IMR-90 (cell line): ENCODE measurements around the gene CTDSP1. TPM values are rescaled to one million over a fixed set of nuclear protein-coding genes. Genes with fewer than 3 reads are reported as not detected.

Experiments
- ATAC-seq: fragments of 200-7000 bp; cut with Tn5 transposase; 2 replicates; pipeline ENCODE4 v1.9.1; 2020; ENCODE audit warnings: low read depth, mild to moderate bottlenecking, moderate library complexity
- BruUV-seq: library from RNA; stranded (reverse); fragments of 400-500 nt; replicated peaks from 2 replicates; lab custom pipeline; 2021; lab: Mats Ljungman, UMichigan
- CTCF ChIA-PET: fragments of 300-600 bp; formaldehyde crosslinking; extraction: SDS; loops from one replicate; lab custom pipeline; 2021; ENCODE audit warnings: antibody characterized with exemption; lab: Yijun Ruan, JAX
- POLR2A ChIA-PET: fragments of 300-600 bp; sonication (Branson Sonifier 250); formaldehyde crosslinking; loops from one replicate; lab custom pipeline; 2022; ENCODE audit warnings: antibody characterized with exemption; ENCODE audit not compliant: unreplicated experiment; lab: Charles Lee
- DNase-seq: peaks from one replicate; pipeline ENCODE4 v3.0.0; 2013
- H2AFZ ChIP-seq: replicated peaks from 2 replicates; pipeline ENCODE3; 2013; ENCODE audit warnings: low read length, mild to moderate bottlenecking; ENCODE audit not compliant: poor library complexity
- H2AK5ac ChIP-seq: 2 replicates; pipeline ENCODE4 v1.6.1; 2013; ENCODE audit warnings: low read depth, low read length, inconsistent platforms
- H2AK9ac ChIP-seq: replicated peaks from 2 replicates; pipeline ENCODE3; 2013; ENCODE audit warnings: mild to moderate bottlenecking, low read depth, low read length, moderate library complexity; ENCODE audit not compliant: poor library complexity
- H2BK120ac ChIP-seq: 2 replicates; pipeline ENCODE4 v1.6.1; 2013; ENCODE audit warnings: low read depth, low read length, inconsistent platforms
- H2BK15ac ChIP-seq: 3 replicates; pipeline ENCODE4 v1.6.1; 2013; ENCODE audit warnings: low read depth, low read length, inconsistent platforms
- H2BK20ac ChIP-seq: 2 replicates; pipeline ENCODE4 v1.6.1; 2013; ENCODE audit warnings: low read depth, mild to moderate bottlenecking, inconsistent platforms, low read length, moderate library complexity
- H2BK5ac ChIP-seq: 2 replicates; pipeline ENCODE4 v1.6.1; 2013; ENCODE audit warnings: mild to moderate bottlenecking, low read depth, low read length, inconsistent platforms; ENCODE audit not compliant: poor library complexity, severe bottlenecking
- H3K14ac ChIP-seq: replicated peaks from 2 replicates; pipeline ENCODE4 v1.6.1; 2013; ENCODE audit warnings: low read depth, low read length, inconsistent platforms
- H3K18ac ChIP-seq: 2 replicates; pipeline ENCODE4 v1.6.1; 2013; ENCODE audit warnings: low read depth, low read length, control low read depth
- H3K23ac ChIP-seq: 2 replicates; pipeline ENCODE4 v1.6.1; 2013; ENCODE audit warnings: low read depth, low read length, inconsistent platforms
- H3K27ac ChIP-seq: 2 replicates; pipeline ENCODE4 v1.5.1; 2013; ENCODE audit warnings: mild to moderate bottlenecking, control low read depth, low read length; ENCODE audit not compliant: insufficient read depth
- H3K27me3 ChIP-seq: 2 replicates; pipeline ENCODE4 v1.6.1; 2013; ENCODE audit warnings: low read length; ENCODE audit not compliant: control insufficient read depth, insufficient read depth
- H3K36me3 ChIP-seq: 2 replicates; pipeline ENCODE4 v1.6.1; 2013; ENCODE audit warnings: low read length, mixed read lengths; ENCODE audit not compliant: control insufficient read depth, insufficient read depth
- H3K4ac ChIP-seq: 2 replicates; pipeline ENCODE4 v1.6.1; 2013; ENCODE audit warnings: low read depth, low read length, inconsistent platforms
- H3K4me1 ChIP-seq: 2 replicates; pipeline ENCODE4 v1.6.1; 2013; ENCODE audit warnings: low read length, mixed read lengths; ENCODE audit not compliant: control insufficient read depth, insufficient read depth
- H3K4me2 ChIP-seq: 2 replicates; pipeline ENCODE4 v1.6.1; 2013; ENCODE audit warnings: low read depth, mild to moderate bottlenecking, control low read depth, low read length, moderate library complexity
- H3K4me3 ChIP-seq: 2 replicates; pipeline ENCODE4 v1.5.1; 2013; ENCODE audit warnings: low read depth, mild to moderate bottlenecking, control low read depth, low read length, moderate library complexity; ENCODE audit not compliant: insufficient read depth
- H3K56ac ChIP-seq: 2 replicates; pipeline ENCODE4 v1.6.1; 2013; ENCODE audit warnings: low read length, inconsistent platforms; ENCODE audit not compliant: insufficient read depth; ENCODE audit errors: extremely low read depth
- H3K79me1 ChIP-seq, 2 experiments: 2 replicates each; pipeline ENCODE4 v1.6.1; 2013; ENCODE audit warnings: low read length in 2 of 2, inconsistent platforms in 1 of 2, low read depth in 1 of 2
- H3K9ac ChIP-seq: 2 replicates; pipeline ENCODE4 v1.6.1; 2013; ENCODE audit warnings: low read depth, low read length, control low read depth
- H3K9me1 ChIP-seq: 2 replicates; pipeline ENCODE4 v1.6.1; 2013; ENCODE audit warnings: low read length, inconsistent platforms; ENCODE audit not compliant: insufficient read depth
- H3K9me3 ChIP-seq: 2 replicates; pipeline ENCODE4 v1.6.1; 2013; ENCODE audit warnings: low read length; ENCODE audit not compliant: control insufficient read depth, insufficient read depth
- H4K20me1 ChIP-seq: 2 replicates; pipeline ENCODE4 v1.6.1; 2013; ENCODE audit warnings: low read length, inconsistent platforms; ENCODE audit not compliant: insufficient read depth
- H4K5ac ChIP-seq: 2 replicates; pipeline ENCODE4 v1.6.1; 2013; ENCODE audit warnings: mild to moderate bottlenecking, low read depth, low read length, control low read depth
- H4K8ac ChIP-seq, 2 experiments: 2 replicates each; pipeline ENCODE4 v1.6.1; 2013; ENCODE audit warnings: low read depth in 2 of 2, low read length in 2 of 2, control low read depth in 1 of 2, inconsistent platforms in 1 of 2
- H4K91ac ChIP-seq: 2 replicates; pipeline ENCODE4 v1.6.1; 2013; ENCODE audit warnings: low read depth, low read length, inconsistent platforms; ENCODE audit not compliant: insufficient read depth
- BHLHE40 ChIP-seq: fragments of 150-350 bp; IDR thresholded peaks from 2 replicates; pipeline ENCODE4 v1.6.1; 2016; ENCODE audit warnings: mild to moderate bottlenecking, low read depth, low read length
- CEBPB ChIP-seq: IDR thresholded peaks from 2 replicates; pipeline ENCODE4 v1.6.1; 2012; ENCODE audit warnings: low read depth, low read length, improper control_type of control experiment
- CHD1 ChIP-seq: IDR thresholded peaks from 2 replicates; pipeline ENCODE4 v1.6.1; 2012; ENCODE audit warnings: low read depth, low read length, improper control_type of control experiment
- FOS ChIP-seq: fragments of 150-350 bp; IDR thresholded peaks from 2 replicates; pipeline ENCODE4 v1.6.1; 2016; ENCODE audit warnings: low read depth, low read length
- MAFK ChIP-seq: IDR thresholded peaks from 2 replicates; pipeline ENCODE4 v1.6.1; 2012; ENCODE audit warnings: low read depth, low read length, improper control_type of control experiment
- MAZ ChIP-seq: IDR thresholded peaks from 2 replicates; pipeline ENCODE4 v1.6.1; 2012; ENCODE audit warnings: low read depth, mild to moderate bottlenecking, low read length, improper control_type of control experiment, moderate library complexity, borderline replicate concordance
- MXI1 ChIP-seq: IDR thresholded peaks from 2 replicates; pipeline ENCODE4 v1.6.1; 2012; ENCODE audit warnings: low read depth, mild to moderate bottlenecking, low read length, moderate library complexity, borderline replicate concordance
- NFE2L2 ChIP-seq: fragments of 150-350 bp; IDR thresholded peaks from 2 replicates; pipeline ENCODE4 v1.6.1; 2016; ENCODE audit warnings: low read depth, mild to moderate bottlenecking, low read length
- POLR2A ChIP-seq: IDR thresholded peaks from 2 replicates; pipeline ENCODE4 v1.6.1; 2012; ENCODE audit warnings: mild to moderate bottlenecking, low read depth, low read length
- RAD21 ChIP-seq: IDR thresholded peaks from 2 replicates; pipeline ENCODE4 v1.6.1; 2012; ENCODE audit warnings: low read length, improper control_type of control experiment
- RCOR1 ChIP-seq: IDR thresholded peaks from 2 replicates; pipeline ENCODE4 v1.6.1; 2012; ENCODE audit warnings: mild to moderate bottlenecking, low read length, improper control_type of control experiment; ENCODE audit not compliant: insufficient replicate concordance
- RFX5 ChIP-seq: IDR thresholded peaks from 2 replicates; pipeline ENCODE4 v1.8.0; 2012; ENCODE audit warnings: low read depth, mild to moderate bottlenecking, low read length, moderate library complexity
- SMC3 ChIP-seq: fragments of 150-350 bp; IDR thresholded peaks from 2 replicates; pipeline ENCODE4 v1.6.1; 2016; ENCODE audit warnings: low read depth, mild to moderate bottlenecking, antibody characterized with exemption, low read length, moderate library complexity
- WGBS, 2 experiments: methylation state at CpG; one replicate each; pipeline versions ENCODE4 v1.1.5 to v1.1.7; 2013; ENCODE audit warnings: missing lambda C conversion rate in 2 of 2; ENCODE audit not compliant: insufficient read length in 1 of 2; ENCODE audit errors: extremely low coverage in 2 of 2; 5-methylcytosine and 5-hydroxymethylcytosine counted together
- dilution Hi-C: fragments of 300-500 bp; cut with HindIII; formaldehyde crosslinking; loops from one replicate; pipeline ENCODE4 v1.14.3; 2018; ENCODE audit warnings: low sequenced_read_pairs; ENCODE audit not compliant: unreplicated experiment
- in situ Hi-C: fragments of 300-500 bp; cut with MboI; formaldehyde crosslinking; loops from 3 replicates; pipeline ENCODE4 v1.14.3; 2019; ENCODE audit warnings: low sequenced_read_pairs, inconsistent platforms, mixed read lengths
- intact Hi-C: fragments of 100-400 bp; cut with micrococcal nuclease; formaldehyde crosslinking; loops from 2 replicates; pipeline ENCODE4 v1.10.0; 2022
- polyA plus RNA-seq, 3 experiments: library from polyadenylated mRNA; depleted of rRNA; stranded (reverse); fragments of >200 nt; gene quantifications; 2 replicates each; pipeline ENCODE4 v1.2.3, GENCODE V29; 2012; ENCODE audit warnings: low replicate concordance in 1 of 3
- total RNA-seq: library from RNA; depleted of rRNA; stranded (reverse); fragments of >200 nt; gene quantifications from 2 replicates; pipeline ENCODE4 v1.2.3, GENCODE V29; 2012
- TF ChIP-seq, protein P1 (sequence below): fragments of 150-350 bp; IDR thresholded peaks from 2 replicates; pipeline ENCODE4 v1.6.1; 2017; ENCODE audit warnings: mild to moderate bottlenecking, antibody characterized with exemption, low read length, low read depth
- TF ChIP-seq, protein P2 (sequence below): conservative IDR thresholded peaks from 2 replicates; pipeline ENCODE4 v1.5.1; 2012; ENCODE audit warnings: mild to moderate bottlenecking, low read depth, low read length, improper control_type of control experiment
- TF ChIP-seq, protein P3 (sequence below): fragments of 150-350 bp; IDR thresholded peaks from 2 replicates; pipeline ENCODE4 v1.6.1; 2016; ENCODE audit warnings: low read depth, mild to moderate bottlenecking, low read length, moderate library complexity, borderline replicate concordance

The CTDSP1 gene
- total and polyA plus RNA-seq, 2 of the 4 experiments (the other 2 are of a cell fraction): 19.7 to 64.3 TPM

DNA sequence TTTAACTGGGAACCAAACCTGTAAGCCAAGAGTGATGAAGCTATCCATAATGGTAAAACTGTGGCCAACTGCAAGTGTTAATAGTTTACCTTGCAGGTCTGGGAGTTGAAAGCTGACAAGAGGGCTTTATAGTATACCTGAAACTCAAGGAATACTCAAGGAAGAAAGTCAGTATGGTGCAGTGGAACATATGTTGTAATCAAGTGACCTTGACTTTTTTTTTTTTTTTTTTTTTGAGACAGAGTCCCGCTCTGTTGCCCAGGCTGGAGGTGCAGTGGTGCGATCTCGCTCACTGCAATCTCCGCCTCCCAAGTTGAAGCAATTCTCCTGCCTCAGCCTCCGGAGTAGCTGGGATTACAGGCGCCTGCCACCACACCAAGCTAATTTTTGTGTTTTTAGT is 46.9 kb downstream of the CTDSP1 start:
- CTCF ChIA-PET: no interaction called here
- H2BK5ac ChIP-seq: no peak overlapping the region

More for the DNA sequence above, 46.9 kb downstream of the CTDSP1 start:
- Histone ChIP-seq H2BK120ac (no peak overlapping the region), H2BK20ac (no peak overlapping the region), H2AK9ac (no peak overlapping the region), H2AFZ (no peak overlapping the region), H3K79me1 (no peaks in the 10 kb centered on the region), H3K4me3 (no peak overlapping the region), H3K56ac (no peak overlapping the region), H3K27me3 (no peaks in the 10 kb centered on the region), H3K18ac (no peak overlapping the region), H3K9me3 (no peaks in the 10 kb centered on the region), H3K4ac (no peak overlapping the region), H3K4me1 (peaks cover 3% of the 10 kb centered on the region; the same call in 1 of the 2 replicates), H3K4me2 (no peak overlapping the region), H3K14ac (no peak overlapping the region), H2BK15ac (no peak overlapping the region), H3K36me3 (0 out of 2 replicates have a peak, but pooled peaks cover 2% of the 10 kb centered on the region), H4K20me1 (peaks cover 3% of the 10 kb centered on the region; the same call in 1 of the 2 replicates), H3K23ac (no peak overlapping the region), H4K91ac (no peak overlapping the region), H3K27ac (no peak overlapping the region), H2AK5ac (no peak overlapping the region), H4K8ac (no peak overlapping the region), H4K5ac (no peak overlapping the region), H3K9ac (no peak overlapping the region), H3K9me1 (peaks cover 5% of the 10 kb centered on the region; the same call in 1 of the 2 replicates)
- DNase-seq (no peak), ATAC-seq (no peak)
- no TSS peak for BruUV-seq
- WGBS, 2 experiments: no CpG with 5 or more reads among the region's 6 CpGs
- POLR2A ChIA-PET: no interaction called here
- in situ Hi-C loops (no loop called here), intact Hi-C loops (no loop called here), dilution Hi-C loops (no loop called here)
- TF ChIP-seq MAFK (no peak), RAD21 (no peak), CEBPB (no peak), CHD1 (no peak), FOS (no peak), BHLHE40 (no peak), RCOR1 (no peak), MXI1 (no peak), SMC3 (no peak), POLR2A (no peak), RFX5 (no peak), MAZ (no peak), NFE2L2 (no peak)
- TF ChIP-seq, protein P1, sequence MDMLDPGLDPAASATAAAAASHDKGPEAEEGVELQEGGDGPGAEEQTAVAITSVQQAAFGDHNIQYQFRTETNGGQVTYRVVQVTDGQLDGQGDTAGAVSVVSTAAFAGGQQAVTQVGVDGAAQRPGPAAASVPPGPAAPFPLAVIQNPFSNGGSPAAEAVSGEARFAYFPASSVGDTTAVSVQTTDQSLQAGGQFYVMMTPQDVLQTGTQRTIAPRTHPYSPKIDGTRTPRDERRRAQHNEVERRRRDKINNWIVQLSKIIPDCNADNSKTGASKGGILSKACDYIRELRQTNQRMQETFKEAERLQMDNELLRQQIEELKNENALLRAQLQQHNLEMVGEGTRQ: no peak
- TF ChIP-seq, protein P2, sequence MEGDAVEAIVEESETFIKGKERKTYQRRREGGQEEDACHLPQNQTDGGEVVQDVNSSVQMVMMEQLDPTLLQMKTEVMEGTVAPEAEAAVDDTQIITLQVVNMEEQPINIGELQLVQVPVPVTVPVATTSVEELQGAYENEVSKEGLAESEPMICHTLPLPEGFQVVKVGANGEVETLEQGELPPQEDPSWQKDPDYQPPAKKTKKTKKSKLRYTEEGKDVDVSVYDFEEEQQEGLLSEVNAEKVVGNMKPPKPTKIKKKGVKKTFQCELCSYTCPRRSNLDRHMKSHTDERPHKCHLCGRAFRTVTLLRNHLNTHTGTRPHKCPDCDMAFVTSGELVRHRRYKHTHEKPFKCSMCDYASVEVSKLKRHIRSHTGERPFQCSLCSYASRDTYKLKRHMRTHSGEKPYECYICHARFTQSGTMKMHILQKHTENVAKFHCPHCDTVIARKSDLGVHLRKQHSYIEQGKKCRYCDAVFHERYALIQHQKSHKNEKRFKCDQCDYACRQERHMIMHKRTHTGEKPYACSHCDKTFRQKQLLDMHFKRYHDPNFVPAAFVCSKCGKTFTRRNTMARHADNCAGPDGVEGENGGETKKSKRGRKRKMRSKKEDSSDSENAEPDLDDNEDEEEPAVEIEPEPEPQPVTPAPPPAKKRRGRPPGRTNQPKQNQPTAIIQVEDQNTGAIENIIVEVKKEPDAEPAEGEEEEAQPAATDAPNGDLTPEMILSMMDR: no peak
- TF ChIP-seq, protein P3, sequence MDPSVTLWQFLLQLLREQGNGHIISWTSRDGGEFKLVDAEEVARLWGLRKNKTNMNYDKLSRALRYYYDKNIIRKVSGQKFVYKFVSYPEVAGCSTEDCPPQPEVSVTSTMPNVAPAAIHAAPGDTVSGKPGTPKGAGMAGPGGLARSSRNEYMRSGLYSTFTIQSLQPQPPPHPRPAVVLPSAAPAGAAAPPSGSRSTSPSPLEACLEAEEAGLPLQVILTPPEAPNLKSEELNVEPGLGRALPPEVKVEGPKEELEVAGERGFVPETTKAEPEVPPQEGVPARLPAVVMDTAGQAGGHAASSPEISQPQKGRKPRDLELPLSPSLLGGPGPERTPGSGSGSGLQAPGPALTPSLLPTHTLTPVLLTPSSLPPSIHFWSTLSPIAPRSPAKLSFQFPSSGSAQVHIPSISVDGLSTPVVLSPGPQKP: no peak
